ENCODE data around the gene HINFP. TPM values are rescaled to one million over a fixed set of nuclear protein-coding genes. Genes with fewer than 3 reads are reported as not detected.
A peak's percentile ranks its signal among the peaks of the same experiment; 100 is the strongest.
"Not testable (repeated sequence)": the region's sequence is repeated elsewhere in the genome, so short reads cannot be mapped to it uniquely, and the experiment has no call there.

The HINFP gene
- total RNA-seq, 4 donors from 2014 or later: 7.0 to 33.2 (median 13.9) TPM

- H3K4me3 ChIP-seq: peak overlapping the region; percentile 62 to 88 (median 75)
- H3K4me1 ChIP-seq: peaks cover 9 to 43% (median 25%) of the 10 kb centered on the region in 3 donors
- H3K27ac ChIP-seq: peak overlapping the region in 2 of 4 donors; percentile 2 to 95
- no peak for DNase-seq
- intact Hi-C loops (cut with DNase I): no loop called here
- peaks cover 6 to 29% (median 16%) of the 10 kb centered on the region in 3 donors for H3K36me3 ChIP-seq
- TF ChIP-seq POLR2A (IDR thresholded peaks at IDR 0.05) (no peak), CTCF (IDR thresholded peaks at IDR 0.05) (peak in 3 of 6 experiments; percentile 10 to 44 (median 14))
- 30 to 34% methylated on average over 11 of the region's 11 CpGs for WGBS, 2 donors
- H3K27me3 ChIP-seq: no peaks in the 10 kb centered on the region
- H3K9me3 ChIP-seq: no peaks in the 10 kb centered on the region
Observed at GRCh38 chr11:119100246-119100970, 21.0 kb upstream of the HINFP start.

GRCh38 chr11:119100994-119101758 lies 20.2 kb upstream of the HINFP start:
- DNase-seq: no peak
- WGBS, 2 donors: 0 to 2% methylated on average over 7 to 11 of the region's 29 CpGs

GRCh38 chr11:119101759-119102423 lies 19.5 kb upstream of the HINFP start, which contains the start of gene DPAGT1:
TSS of gene DPAGT1 (minus strand) at chr11:119101853. CDS start at chr11:119101655, 198 bp downstream.
- intact Hi-C loops (cut with DNase I): no loop called here
- peak; percentile 65 for DNase-seq
- TF ChIP-seq POLR2A (IDR thresholded peaks at IDR 0.05): peak in 1 of 4 donors; percentile 44
- no peak for TF ChIP-seq CTCF (IDR thresholded peaks at IDR 0.05)
- Histone ChIP-seq H3K27me3 (no peaks in the 10 kb centered on the region), H3K36me3 (peaks cover 6 to 22% (median 11%) of the 10 kb centered on the region in 3 donors), H3K4me1 (peaks cover 17 to 45% (median 27%) of the 10 kb centered on the region in 3 donors), H3K4me3 (peak within 1 kb of the TSS; percentile 62 to 88 (median 75)), H3K9me3 (no peaks in the 10 kb centered on the region), H3K27ac (peak within 1 kb of the TSS; percentile 88 to 97 (median 96))
- 0 to 1% methylated on average over 5 to 32 of the region's 32 CpGs for WGBS, 2 donors

More at GRCh38 chr11:119100994-119101758, 20.2 kb upstream of the HINFP start:
- intact Hi-C loops (cut with DNase I): no loop called here
- Histone ChIP-seq H3K27me3 (no peaks in the 10 kb centered on the region), H3K27ac (peak overlapping the region; percentile 88 to 97 (median 96)), H3K9me3 (no peaks in the 10 kb centered on the region), H3K4me1 (peaks cover 10 to 38% (median 21%) of the 10 kb centered on the region in 3 donors), H3K36me3 (peaks cover 6 to 29% (median 16%) of the 10 kb centered on the region in 3 donors), H3K4me3 (peak overlapping the region; percentile 62 to 88 (median 75))
- TF ChIP-seq POLR2A (IDR thresholded peaks at IDR 0.05) (no peak), CTCF (IDR thresholded peaks at IDR 0.05) (no peak)

- H3K27me3 ChIP-seq; intact Hi-C loops (cut with DNase I); H3K36me3 ChIP-seq; DNase-seq; H3K9me3 ChIP-seq: not testable (repeated sequence)
- WGBS, 2 donors: 77 to 79% methylated on average over 10 to 17 of the region's 18 CpGs
- Histone ChIP-seq H3K4me3 (peak overlapping the region; percentile 62 to 88 (median 75)), H3K27ac (peak overlapping the region; percentile 88 to 97 (median 96)), H3K4me1 (peaks cover 18 to 57% (median 28%) of the 10 kb centered on the region in 3 donors)
Observed at GRCh38 chr11:119103161-119103664, 18.2 kb upstream of the HINFP start.

- no peaks in the 10 kb centered on the region for H3K27me3 ChIP-seq
- H3K4me3 ChIP-seq: no peak overlapping the region
- TF ChIP-seq POLR2A (IDR thresholded peaks at IDR 0.05): no peak
- no peak for TF ChIP-seq CTCF (IDR thresholded peaks at IDR 0.05)
- peaks cover 0 to 3% (median 0%) of the 10 kb centered on the region in 3 donors for H3K36me3 ChIP-seq
- no peaks in the 10 kb centered on the region for H3K9me3 ChIP-seq
- 51 to 64% methylated on average over 4 of the region's 4 CpGs for WGBS, 2 donors
- DNase-seq: no peak
- H3K27ac ChIP-seq: peak overlapping the region in 2 of 4 donors; percentile 95 to 96
- intact Hi-C loops (cut with DNase I): no loop called here
- H3K4me1 ChIP-seq: peaks cover 23 to 63% (median 34%) of the 10 kb centered on the region in 3 donors
Observed at GRCh38 chr11:119103793-119104192, 17.6 kb upstream of the HINFP start.
